ENCODE results near the gene PAQR9. TPM values are rescaled to one million over a fixed set of nuclear protein-coding genes. Genes with fewer than 3 reads are reported as not detected.

The PAQR9 gene
- total and polyA plus RNA-seq, 9 donors: 0.04 to 0.08 (median 0.07) TPM; not detected in 6

DNA sequence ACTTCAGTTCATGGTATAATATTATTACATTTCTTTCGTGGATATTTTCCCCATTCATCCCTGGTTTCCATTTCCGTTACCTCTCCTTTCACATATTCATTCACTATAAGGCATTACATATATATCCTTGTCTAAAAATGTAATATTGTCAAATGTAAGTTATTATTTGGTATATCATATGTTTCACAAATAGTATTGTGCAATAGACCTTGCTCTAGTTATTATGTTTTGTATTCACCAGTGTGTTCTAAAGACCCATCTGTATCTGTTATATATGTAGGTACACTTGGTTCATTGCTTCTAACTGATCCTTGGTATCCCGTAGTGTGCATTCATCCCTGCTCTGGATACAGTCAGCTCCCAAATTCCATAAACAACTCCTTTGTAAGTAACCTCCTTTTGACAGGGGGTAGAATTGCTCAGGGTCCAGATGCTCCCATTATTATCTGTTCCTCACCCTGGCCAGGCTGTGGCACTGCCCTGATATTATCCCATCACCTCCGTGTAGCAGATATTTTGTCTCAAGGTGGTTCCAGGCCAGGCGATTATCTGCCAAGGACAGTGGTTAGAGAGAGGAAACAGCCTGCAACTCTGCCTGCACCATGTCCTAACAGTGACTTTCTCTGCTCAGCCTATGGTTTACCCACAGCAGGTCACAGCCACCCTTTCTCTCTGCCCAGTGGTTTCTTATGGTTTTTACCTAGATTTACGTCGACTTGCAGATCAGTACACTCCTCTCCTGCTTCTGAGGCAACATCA is 29.2 kb downstream of the PAQR9 start:
- Histone ChIP-seq H3K4me1 (ENCODE audit: insufficient read depth) (no peaks in the 10 kb centered on the region), H3K4me3 (no peak overlapping the region), H3K9me3 (no peaks in the 10 kb centered on the region), H3K36me3 (no peaks in the 10 kb centered on the region), H3K27ac (no peak overlapping the region), H3K27me3 (no peaks in the 10 kb centered on the region)
- WGBS, 3 donors: 80 to 85% (median 82%) methylated on average over 7 of the region's 7 CpGs
- TF ChIP-seq POLR2A (IDR thresholded peaks at IDR 0.05) (no peak), EP300 (IDR thresholded peaks at IDR 0.05) (no peak)
- TF ChIP-seq, protein P1, sequence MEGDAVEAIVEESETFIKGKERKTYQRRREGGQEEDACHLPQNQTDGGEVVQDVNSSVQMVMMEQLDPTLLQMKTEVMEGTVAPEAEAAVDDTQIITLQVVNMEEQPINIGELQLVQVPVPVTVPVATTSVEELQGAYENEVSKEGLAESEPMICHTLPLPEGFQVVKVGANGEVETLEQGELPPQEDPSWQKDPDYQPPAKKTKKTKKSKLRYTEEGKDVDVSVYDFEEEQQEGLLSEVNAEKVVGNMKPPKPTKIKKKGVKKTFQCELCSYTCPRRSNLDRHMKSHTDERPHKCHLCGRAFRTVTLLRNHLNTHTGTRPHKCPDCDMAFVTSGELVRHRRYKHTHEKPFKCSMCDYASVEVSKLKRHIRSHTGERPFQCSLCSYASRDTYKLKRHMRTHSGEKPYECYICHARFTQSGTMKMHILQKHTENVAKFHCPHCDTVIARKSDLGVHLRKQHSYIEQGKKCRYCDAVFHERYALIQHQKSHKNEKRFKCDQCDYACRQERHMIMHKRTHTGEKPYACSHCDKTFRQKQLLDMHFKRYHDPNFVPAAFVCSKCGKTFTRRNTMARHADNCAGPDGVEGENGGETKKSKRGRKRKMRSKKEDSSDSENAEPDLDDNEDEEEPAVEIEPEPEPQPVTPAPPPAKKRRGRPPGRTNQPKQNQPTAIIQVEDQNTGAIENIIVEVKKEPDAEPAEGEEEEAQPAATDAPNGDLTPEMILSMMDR (IDR thresholded peaks at IDR 0.05): no peak
- DNase-seq: no peak
- intact Hi-C loops (cut with DNase I): no loop called here

DNA sequence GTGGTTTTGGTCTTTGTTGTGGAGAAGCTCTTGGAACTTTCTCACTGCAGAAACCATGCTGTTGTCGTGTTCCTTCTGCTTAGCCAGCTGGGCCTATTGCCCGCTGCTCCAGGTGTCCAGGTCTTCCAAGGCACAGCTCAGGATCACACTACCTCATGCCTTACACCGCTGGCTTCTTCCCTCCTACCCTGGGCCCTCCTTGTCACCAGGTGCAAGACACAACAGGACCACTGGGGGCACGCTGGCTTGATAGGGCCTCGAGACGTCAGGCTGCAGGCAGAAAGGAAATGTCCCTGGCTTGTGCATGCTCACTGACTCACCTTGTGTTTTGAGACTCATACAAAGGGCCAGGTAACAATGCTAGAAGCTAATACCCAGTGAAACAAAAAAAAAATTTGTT is 32.3 kb downstream of the PAQR9 start:
- no peaks in the 10 kb centered on the region for H3K36me3 ChIP-seq
- 84 to 87% (median 87%) methylated on average over 6 of the region's 6 CpGs for WGBS, 3 donors
- TF ChIP-seq POLR2A (IDR thresholded peaks at IDR 0.05) (no peak), EP300 (IDR thresholded peaks at IDR 0.05) (no peak)
- H3K4me1 ChIP-seq (ENCODE audit: insufficient read depth): no peaks in the 10 kb centered on the region
- H3K27ac ChIP-seq: no peak overlapping the region
- no peaks in the 10 kb centered on the region for H3K9me3 ChIP-seq
- no peak overlapping the region for H3K4me3 ChIP-seq
- no peak for DNase-seq
- intact Hi-C loops (cut with DNase I): no loop called here
- no peaks in the 10 kb centered on the region for H3K27me3 ChIP-seq

DNA sequence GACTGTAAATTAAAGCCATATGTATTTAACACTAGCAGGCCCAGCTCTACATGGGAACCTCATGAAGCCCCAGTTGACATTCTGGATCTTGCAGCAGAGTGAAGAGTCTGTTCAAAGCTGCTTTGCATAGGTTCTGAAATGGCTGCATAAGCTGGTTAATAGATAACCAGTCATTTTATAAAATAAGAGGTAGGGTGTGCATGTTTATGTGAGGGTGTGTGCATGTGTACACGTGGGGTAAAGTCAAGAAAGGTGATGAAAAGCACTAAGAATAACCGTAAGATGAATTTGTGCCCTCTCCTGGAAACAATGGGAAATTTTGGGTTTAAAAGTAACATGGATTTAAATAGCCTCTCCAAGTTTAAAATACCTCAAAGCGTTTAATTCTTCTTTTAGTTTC is 33.0 kb downstream of the PAQR9 start:
- TF ChIP-seq EP300 (IDR thresholded peaks at IDR 0.05) (no peak), POLR2A (IDR thresholded peaks at IDR 0.05) (no peak)
- TF ChIP-seq, protein P1 (IDR thresholded peaks at IDR 0.05): no peak
- WGBS, 3 donors: 58 to 66% (median 58%) methylated on average over 3 of the region's 3 CpGs
- no peaks in the 10 kb centered on the region for H3K9me3 ChIP-seq
- DNase-seq: no peak
- no peaks in the 10 kb centered on the region for H3K36me3 ChIP-seq
- intact Hi-C loops (cut with DNase I): no loop called here
- H3K4me1 ChIP-seq (ENCODE audit: insufficient read depth): no peaks in the 10 kb centered on the region
- no peak overlapping the region for H3K4me3 ChIP-seq
- no peaks in the 10 kb centered on the region for H3K27me3 ChIP-seq
- no peak overlapping the region for H3K27ac ChIP-seq

DNA sequence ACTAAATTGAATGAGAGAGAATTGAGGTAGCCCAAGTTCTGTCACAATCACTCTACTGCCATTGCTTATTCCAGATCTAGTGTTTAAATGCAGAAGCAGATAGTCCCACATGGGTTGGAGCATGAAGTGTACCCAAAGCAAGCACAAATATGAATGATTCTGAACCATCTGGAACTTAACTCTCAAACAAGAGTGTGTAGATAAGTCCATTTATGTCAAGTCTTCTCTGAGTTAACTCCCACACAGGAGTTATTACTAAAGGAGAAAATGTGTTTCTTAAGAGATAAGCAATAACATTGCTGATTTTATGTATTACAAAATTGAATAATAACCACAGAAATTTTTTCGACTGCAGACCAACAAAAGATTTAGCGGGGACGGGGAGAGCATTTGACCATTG is 33.6 kb downstream of the PAQR9 start:
- no peaks in the 10 kb centered on the region for H3K27me3 ChIP-seq
- H3K4me1 ChIP-seq (ENCODE audit: insufficient read depth): no peaks in the 10 kb centered on the region
- TF ChIP-seq EP300 (IDR thresholded peaks at IDR 0.05) (no peak), POLR2A (IDR thresholded peaks at IDR 0.05) (no peak)
- TF ChIP-seq, protein P1 (IDR thresholded peaks at IDR 0.05): no peak
- H3K27ac ChIP-seq: no peak overlapping the region
- H3K4me3 ChIP-seq: no peak overlapping the region
- intact Hi-C loops (cut with DNase I): no loop called here
- 54 to 65% (median 55%) methylated on average over 3 of the region's 3 CpGs for WGBS, 3 donors
- no peaks in the 10 kb centered on the region for H3K36me3 ChIP-seq
- no peaks in the 10 kb centered on the region for H3K9me3 ChIP-seq
- no peak for DNase-seq

DNA sequence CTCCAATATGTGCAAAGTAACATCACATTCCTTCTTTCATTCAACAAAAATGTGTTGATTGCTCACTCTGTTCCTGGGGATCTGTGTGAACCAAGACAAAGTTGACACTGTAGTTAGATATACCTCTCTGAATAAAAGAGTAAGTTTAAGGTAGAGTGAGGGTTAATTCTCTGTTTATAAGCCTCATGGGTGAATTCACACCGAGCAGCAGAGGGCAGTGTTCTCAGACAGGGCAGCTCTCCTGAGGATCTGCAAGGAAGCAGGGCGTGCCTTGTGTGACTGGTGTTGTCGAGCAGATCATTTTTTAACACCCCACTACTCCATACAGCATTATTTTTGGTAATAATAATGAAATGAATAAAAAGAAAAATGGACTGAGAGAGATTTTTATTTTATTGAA is 34.4 kb downstream of the PAQR9 start:
- Histone ChIP-seq H3K27ac (no peak overlapping the region), H3K4me1 (ENCODE audit: insufficient read depth) (no peaks in the 10 kb centered on the region), H3K4me3 (no peak overlapping the region), H3K9me3 (no peaks in the 10 kb centered on the region), H3K27me3 (no peaks in the 10 kb centered on the region), H3K36me3 (no peaks in the 10 kb centered on the region)
- TF ChIP-seq, protein P1 (IDR thresholded peaks at IDR 0.05): no peak
- no peak for TF ChIP-seq POLR2A (IDR thresholded peaks at IDR 0.05)
- TF ChIP-seq EP300 (IDR thresholded peaks at IDR 0.05): no peak
- DNase-seq: no peak
- 44 to 57% (median 53%) methylated on average over 3 of the region's 3 CpGs for WGBS, 3 donors
- intact Hi-C loops (cut with DNase I): no loop called here
